22Rv1 (cell line): ENCODE results near the gene ACVR1B.

Source experiments
- H3K27ac ChIP-seq: fragments of 450-650 bp; 2 replicates; pipeline ENCODE4 v1.5.1; 2017
- ZFX ChIP-seq: fragments of 450-650 bp; IDR thresholded peaks from 2 replicates; pipeline ENCODE4 v1.6.1; 2017; ENCODE audit warnings: antibody characterized with exemption, borderline replicate concordance
- TF ChIP-seq, protein P1 (sequence below): fragments of 450-650 bp; IDR thresholded peaks from 2 replicates; pipeline ENCODE4 v1.5.1; 2017; ENCODE audit warnings: mild to moderate bottlenecking

ACVR1B gene

DNA sequence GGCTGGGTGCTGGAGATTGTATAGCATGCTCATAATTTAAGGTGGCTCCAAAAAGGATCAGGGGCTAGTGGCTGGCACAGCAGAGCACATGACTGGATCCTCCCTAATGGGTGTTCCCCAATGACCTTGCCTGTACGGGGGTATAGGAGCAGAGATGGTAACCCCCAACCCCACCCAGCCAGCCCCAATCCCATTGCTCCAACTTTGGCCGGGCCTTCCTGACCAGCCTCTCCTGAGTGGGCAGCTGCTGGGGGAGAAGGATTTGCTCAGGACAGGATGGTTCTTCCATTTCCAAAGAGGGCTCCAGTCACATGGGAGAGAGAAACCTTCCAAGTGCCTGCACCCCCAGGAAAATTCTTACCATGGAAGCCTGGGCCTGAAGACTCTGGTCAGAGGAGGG, 84.4 kb downstream of the ACVR1B start:
- H3K27ac ChIP-seq: peak overlapping the region; percentile 47; the same call in 1 of the 2 replicates
- TF ChIP-seq ZFX: no peak
- TF ChIP-seq, protein P1, sequence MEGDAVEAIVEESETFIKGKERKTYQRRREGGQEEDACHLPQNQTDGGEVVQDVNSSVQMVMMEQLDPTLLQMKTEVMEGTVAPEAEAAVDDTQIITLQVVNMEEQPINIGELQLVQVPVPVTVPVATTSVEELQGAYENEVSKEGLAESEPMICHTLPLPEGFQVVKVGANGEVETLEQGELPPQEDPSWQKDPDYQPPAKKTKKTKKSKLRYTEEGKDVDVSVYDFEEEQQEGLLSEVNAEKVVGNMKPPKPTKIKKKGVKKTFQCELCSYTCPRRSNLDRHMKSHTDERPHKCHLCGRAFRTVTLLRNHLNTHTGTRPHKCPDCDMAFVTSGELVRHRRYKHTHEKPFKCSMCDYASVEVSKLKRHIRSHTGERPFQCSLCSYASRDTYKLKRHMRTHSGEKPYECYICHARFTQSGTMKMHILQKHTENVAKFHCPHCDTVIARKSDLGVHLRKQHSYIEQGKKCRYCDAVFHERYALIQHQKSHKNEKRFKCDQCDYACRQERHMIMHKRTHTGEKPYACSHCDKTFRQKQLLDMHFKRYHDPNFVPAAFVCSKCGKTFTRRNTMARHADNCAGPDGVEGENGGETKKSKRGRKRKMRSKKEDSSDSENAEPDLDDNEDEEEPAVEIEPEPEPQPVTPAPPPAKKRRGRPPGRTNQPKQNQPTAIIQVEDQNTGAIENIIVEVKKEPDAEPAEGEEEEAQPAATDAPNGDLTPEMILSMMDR: no peak

GRCh38 chr12:52036587-52037171, 85.2 kb downstream of the ACVR1B start:
- no peak for TF ChIP-seq ZFX
- TF ChIP-seq, protein P1: no peak
- peak overlapping the region; percentile 47 for H3K27ac ChIP-seq

DNA sequence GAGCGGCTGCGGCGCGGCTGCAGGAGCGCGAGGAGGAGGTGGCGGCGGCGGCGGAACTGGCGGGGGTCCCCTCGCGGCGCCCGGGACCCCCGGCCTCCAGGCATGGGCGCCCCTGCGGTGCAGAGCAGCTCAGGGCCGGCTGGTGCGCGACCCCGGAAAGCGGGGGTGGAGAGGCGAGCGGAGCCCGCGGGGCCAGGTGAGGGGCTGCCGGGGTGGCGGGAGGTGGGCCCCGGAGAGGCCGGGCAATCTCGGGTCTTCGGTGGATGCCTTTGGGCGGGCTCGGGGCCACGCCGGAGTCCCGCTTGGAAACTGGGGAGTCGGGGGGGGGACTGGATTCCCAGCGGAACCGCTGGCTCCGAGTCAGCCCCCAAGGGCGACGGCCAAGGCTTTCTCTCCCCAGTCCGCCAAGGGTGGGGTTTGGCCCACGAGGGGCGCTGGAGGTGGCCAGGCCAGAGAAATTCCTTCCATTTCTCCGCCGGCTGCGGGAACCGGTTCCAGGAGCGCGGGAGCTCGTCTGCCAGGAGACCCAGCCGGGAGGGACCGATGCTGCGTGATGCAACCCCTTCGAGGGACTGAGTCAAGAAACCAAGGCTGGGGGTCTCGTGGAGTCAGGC, 85.9 kb downstream of the ACVR1B start:
- peak overlapping the region; percentile 47 for H3K27ac ChIP-seq
- no peak for TF ChIP-seq ZFX
- TF ChIP-seq, protein P1: no peak

DNA sequence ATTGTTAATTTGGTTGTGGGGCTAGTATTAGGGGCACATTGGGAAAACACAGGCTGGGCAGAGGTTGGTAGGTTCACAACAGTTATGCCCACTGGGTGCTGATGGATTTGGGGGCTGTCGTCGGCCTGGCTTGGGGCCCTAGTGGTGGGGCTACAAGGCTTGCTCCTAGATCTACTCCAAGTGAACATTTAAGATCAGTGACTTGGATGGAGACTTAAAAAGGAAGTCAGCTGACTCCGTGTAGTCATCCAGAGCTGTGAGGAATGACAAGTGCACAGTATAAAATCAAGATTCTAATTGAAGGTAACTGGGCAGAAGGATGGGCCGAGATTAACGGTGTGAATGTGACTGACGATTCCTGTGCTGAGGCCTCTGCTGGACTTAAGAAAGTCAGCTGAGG, 86.9 kb downstream of the ACVR1B start:
- TF ChIP-seq, protein P1: no peak
- no peak for TF ChIP-seq ZFX
- H3K27ac ChIP-seq: peak overlapping the region; percentile 18; the same call in 1 of the 2 replicates

DNA sequence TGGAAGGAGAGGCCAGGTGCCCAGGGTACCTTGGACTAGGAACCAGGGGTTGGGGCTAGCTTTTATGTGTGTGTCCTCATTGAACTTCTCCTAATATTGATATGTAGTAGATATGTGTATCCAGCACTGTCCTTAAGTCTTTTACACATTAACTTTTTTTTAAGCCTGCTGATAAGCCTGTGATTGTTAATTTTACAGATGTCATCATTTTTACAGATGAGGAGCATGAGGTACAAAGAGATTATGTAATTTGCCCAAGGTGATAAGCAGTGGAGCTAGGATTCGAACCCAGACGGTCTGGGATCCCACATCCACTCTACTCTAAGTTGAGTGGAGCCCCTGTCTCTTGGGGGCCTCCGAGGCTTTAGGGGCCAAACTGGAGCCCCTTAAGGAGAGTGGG, 89.5 kb downstream of the ACVR1B start:
- TF ChIP-seq ZFX: no peak
- TF ChIP-seq, protein P1: no peak
- no peak overlapping the region for H3K27ac ChIP-seq

GRCh38 chr12:52041695-52042123, 90.2 kb downstream of the ACVR1B start:
- H3K27ac ChIP-seq: no peak overlapping the region
- TF ChIP-seq, protein P1: no peak
- TF ChIP-seq ZFX: no peak

DNA sequence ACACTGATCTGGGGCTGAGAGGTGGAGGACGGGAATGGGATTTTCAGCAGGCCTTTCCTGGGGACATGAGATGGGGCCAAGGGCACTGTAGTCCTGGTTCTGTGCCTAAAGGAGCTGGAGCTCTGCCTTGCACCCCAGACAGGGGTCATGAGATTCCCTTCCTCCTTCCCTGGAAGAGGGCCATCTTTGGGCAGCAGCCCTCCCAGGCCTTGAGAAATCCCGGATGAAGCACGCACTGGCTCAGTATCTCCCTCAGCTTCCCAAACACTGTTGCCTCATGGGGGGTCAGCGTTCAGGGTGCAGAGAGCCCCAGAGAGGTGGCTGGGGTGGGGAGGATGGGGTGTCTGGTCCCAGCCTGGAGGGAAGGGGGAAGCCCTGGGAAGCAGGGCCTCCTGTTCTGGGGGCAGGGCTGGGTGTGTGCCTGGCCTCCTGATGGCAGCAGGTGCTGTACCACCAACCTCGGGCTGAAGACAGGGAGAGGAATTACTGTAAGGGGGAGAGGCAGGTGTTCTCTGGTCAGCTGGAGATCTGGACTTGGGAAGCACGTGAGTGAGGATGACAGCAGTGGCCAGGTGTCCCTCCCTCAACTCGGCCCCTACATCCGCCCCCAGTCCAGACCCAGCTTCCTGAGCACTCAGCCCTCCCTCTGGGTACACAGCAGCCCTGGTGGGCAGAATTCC, 91.3 kb downstream of the ACVR1B start:
- TF ChIP-seq ZFX: no peak
- TF ChIP-seq, protein P1: no peak
- no peak overlapping the region for H3K27ac ChIP-seq
